ENCODE data around the gene ABCA2.

ABCA2 gene

DNA sequence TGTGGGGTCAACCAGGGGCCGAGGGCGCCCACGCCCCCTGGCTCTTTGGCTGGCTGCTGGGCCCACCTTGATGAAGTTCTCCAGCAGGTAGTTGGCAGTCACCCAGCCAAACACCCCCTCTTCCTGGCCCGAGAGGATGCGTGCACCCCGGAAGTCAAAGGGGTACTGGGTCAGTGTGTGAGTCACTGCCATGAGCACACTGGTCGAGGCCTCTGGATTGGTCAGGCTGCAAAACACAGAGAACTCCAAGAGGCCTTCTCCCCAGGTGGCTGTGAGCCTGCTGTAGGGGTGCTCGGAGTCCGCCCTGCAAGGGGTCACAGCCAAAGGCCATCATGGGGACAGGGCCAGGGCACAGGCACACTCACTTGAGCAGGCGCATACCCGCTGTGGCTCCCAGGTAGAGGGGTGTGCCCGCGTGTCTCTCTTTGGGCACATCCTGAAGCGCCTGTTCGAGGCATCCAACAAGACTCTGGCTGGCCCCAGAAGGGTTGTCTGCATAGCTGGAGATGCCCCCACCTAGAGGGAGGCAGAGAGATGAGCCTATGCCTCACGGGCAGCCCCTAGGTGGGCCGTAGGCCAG, 23.2 kb upstream of the ABCA2 start:
- no peak overlapping the region for H3K4me3 ChIP-seq (ENCODE audit: low read depth, low read length)
- TF ChIP-seq, protein P1, sequence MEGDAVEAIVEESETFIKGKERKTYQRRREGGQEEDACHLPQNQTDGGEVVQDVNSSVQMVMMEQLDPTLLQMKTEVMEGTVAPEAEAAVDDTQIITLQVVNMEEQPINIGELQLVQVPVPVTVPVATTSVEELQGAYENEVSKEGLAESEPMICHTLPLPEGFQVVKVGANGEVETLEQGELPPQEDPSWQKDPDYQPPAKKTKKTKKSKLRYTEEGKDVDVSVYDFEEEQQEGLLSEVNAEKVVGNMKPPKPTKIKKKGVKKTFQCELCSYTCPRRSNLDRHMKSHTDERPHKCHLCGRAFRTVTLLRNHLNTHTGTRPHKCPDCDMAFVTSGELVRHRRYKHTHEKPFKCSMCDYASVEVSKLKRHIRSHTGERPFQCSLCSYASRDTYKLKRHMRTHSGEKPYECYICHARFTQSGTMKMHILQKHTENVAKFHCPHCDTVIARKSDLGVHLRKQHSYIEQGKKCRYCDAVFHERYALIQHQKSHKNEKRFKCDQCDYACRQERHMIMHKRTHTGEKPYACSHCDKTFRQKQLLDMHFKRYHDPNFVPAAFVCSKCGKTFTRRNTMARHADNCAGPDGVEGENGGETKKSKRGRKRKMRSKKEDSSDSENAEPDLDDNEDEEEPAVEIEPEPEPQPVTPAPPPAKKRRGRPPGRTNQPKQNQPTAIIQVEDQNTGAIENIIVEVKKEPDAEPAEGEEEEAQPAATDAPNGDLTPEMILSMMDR (IDR thresholded peaks at IDR 0.05; ENCODE audit: low read depth, low read length, missing control alignments), result no peak
- no peak for DNase-seq (ENCODE audit: low read depth)
- in situ Hi-C loops (cut with HindIII; ENCODE audit: low sequenced_read_pairs), result no loop called here

DNA sequence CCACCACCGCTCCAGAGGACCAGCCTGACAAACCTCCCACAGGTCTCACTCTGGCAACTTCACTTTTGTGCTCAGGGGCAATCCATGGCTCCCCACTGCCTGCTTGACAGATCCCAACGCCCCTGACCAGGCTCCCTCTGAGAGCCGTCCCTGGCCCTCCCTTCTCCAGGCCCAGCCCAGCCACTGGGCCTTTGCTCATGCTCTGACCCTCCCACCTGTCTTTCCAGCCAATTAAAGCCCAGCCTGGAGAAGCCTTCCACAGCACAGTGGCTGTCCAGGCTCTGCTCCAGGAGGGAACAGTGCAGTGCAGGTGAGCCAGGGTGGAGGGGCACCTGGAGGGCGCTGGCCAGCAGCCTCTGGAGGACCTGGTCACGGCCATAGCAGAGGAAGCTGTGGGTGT, 22.5 kb upstream of the ABCA2 start:
- TF ChIP-seq, protein P1 (IDR thresholded peaks at IDR 0.05; ENCODE audit: low read depth, low read length, missing control alignments), result no peak
- H3K4me3 ChIP-seq (ENCODE audit: low read depth, low read length), result no peak overlapping the region
- in situ Hi-C loops (cut with HindIII; ENCODE audit: low sequenced_read_pairs), result no loop called here
- DNase-seq (ENCODE audit: low read depth), result no peak

DNA sequence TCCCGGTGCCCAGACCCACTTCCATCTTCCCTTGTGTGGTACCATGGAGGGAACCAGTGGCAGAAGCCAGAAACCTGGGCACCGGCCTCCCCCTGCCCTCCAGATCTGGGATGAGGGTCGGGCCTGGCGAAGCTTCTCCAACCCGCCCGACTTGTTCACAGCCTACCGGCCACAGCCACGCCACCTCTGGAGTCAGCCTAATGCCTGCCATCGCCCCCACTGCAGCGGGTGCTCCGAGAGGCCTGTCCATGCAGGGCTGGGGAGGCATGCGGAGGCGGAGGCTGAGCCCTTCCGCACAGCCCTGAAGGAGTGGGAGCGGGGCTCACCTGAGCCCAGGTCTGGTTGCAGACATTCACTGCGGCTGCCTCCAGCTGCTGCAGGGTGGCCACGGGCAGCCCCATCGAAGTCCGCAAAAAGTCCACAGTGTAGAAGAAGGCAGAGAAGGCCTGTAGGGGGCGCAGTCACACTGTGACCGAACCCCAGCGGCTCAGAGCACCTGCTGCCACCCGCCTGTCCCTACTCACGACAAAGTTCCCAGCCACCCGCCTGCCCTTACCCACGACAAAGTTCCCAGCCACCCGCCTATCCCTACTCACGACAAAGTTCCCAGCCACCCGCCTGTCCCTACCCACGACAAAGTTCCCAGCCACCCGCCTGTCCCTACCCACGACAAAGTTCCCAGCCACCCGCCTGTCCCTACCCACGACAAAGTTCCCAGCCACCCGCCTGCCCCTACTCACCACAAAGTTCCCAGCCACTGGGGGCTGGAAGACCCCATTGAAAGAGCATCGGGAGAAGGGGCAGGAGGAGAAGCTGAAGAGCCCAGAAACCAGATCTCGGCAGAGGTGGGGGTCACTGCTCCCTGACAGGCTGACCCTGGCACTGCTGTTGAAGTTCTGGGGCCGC, 21.8 kb upstream of the ABCA2 start:
- no peak overlapping the region for H3K4me3 ChIP-seq (ENCODE audit: low read depth, low read length)
- TF ChIP-seq, protein P1 (IDR thresholded peaks at IDR 0.05; ENCODE audit: low read depth, low read length, missing control alignments), result peak; percentile 47
- DNase-seq (ENCODE audit: low read depth), result no peak
- in situ Hi-C loops (cut with HindIII; ENCODE audit: low sequenced_read_pairs), result loop anchor here (25.0 kb wide), 1 partner anchor 262 kb away; the partner anchor contains the start of genes CCDC183 and TMEM141

DNA sequence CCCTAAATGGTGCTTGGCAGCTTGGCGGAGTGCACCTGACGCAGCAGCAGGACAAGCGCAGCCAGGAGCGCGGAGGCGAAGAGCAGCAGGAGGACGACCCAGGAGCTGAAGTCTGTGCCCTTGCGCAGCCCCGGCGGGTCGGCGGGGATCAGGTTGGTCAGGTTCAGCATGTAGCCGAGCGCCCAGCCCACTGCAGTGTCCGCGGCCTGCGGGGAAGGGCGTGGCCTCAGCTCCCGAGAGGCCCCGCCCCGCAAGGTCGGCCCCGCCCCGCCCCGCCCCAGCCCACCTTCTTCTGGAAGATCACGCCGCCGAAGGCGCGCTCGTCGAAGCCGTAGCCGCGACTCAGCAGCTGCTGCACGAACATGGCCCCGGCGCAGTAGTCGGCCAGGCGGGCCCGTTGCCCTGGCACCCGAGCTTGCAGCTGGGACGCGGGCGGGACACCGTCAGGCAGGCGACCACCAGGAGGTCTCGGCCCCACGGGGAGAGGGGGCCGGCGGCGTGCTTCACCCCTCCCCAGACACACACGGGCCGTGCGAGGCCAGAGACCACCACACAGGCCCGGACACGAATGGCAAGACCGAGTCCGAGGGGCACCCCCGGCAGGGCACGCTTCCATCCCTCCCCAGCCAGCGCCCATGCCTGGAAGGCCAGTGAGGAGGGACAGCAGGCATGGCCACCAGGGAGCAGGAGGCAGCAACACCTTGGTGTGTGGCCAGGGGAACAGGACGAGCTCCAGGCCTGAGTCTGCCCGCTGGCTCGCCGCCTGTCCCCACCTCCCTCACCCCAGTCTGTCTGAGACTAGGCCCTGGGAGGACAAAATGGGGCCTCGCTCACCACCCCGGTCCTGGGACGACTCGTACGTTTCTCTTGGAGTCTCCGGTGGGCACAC, 20.9 kb upstream of the ABCA2 start:
- no peak for DNase-seq (ENCODE audit: low read depth)
- TF ChIP-seq, protein P1 (IDR thresholded peaks at IDR 0.05; ENCODE audit: low read depth, low read length, missing control alignments), result no peak
- no peak overlapping the region for H3K4me3 ChIP-seq (ENCODE audit: low read depth, low read length)
- in situ Hi-C loops (cut with HindIII; ENCODE audit: low sequenced_read_pairs), result loop anchor here (25.0 kb wide), 1 partner anchor 262 kb away; the partner anchor contains the start of genes CCDC183 and TMEM141

DNA sequence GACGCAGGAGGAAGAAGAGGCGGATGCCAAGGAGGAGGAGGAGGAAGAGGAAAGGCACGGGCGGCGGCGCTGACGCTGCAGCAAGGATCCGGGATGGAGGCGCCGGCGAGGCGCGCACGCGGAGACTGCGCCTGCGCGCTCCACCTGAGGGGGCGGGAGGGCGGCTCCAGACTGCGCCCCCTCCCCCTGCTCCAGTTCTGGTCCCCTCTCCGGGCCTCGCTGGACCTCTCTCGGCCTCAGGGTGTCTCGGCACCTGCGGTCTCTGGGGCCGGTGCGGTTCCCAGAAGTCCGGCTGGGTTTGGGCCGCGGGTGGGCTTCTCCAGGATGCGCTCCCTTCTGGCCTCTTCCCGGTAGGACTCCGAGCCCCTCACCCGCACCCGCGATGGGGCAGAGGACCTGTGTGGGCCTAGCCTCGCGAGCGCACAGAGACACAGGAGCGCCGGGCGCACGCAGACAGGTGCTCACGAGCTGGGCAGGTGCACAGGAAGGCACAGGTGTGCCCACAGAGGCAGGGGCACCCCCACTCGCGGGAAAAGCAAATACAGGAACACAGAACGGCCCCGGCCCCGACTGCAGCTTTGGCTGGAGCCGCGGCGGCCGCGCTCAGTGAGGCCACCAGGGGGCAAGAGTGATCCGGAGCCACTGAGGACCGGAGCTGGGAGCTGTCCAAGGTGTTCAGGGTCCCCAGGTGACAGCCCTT, 18.2 kb upstream of the ABCA2 start, which contains the start of gene NPDC1:
NPDC1 (minus strand) TSS at position 90 of the 700 bp plus-strand sequence. CDS start 188 bp downstream, outside the sequence.
- in situ Hi-C loops (cut with HindIII; ENCODE audit: low sequenced_read_pairs), result loop anchor here (25.0 kb wide), 1 partner anchor 259 kb away; the partner anchor contains the start of genes CCDC183 and TMEM141
- peak within 1 kb of the TSS; percentile 52 for H3K4me3 ChIP-seq (ENCODE audit: low read depth, low read length)
- DNase-seq (ENCODE audit: low read depth), result peak; percentile 22
- TF ChIP-seq, protein P1 (IDR thresholded peaks at IDR 0.05; ENCODE audit: low read depth, low read length, missing control alignments), result peak; percentile 80

Measured in astrocyte of the cerebellum (primary cell).